ENCODE data around the gene GJB5. TPM values are rescaled to one million over a fixed set of nuclear protein-coding genes. Genes with fewer than 3 reads are reported as not detected.
A peak's percentile ranks its signal among the peaks of the same experiment; 100 is the strongest.

The GJB5 gene
- total RNA-seq (ENCODE audit: low replicate concordance): not detected in 2 replicates

GRCh38 chr1:34754964-34755637 lies at the start of gene GJB5:
Gene GJB5 (plus strand): TSS chr1:34755047. CDS start chr1:34757331, 2,284 bp downstream.
- no peak for DNase-seq (ENCODE audit: low read depth)
- H3K4me3 ChIP-seq (ENCODE audit: low read depth, low read length): no peak within 1 kb of the TSS
- no peak for TF ChIP-seq CTCF (IDR thresholded peaks at IDR 0.05; ENCODE audit: insufficient read depth, low read length)

- no peak for DNase-seq (ENCODE audit: low read depth)
- no peak for TF ChIP-seq CTCF (IDR thresholded peaks at IDR 0.05; ENCODE audit: insufficient read depth, low read length)
- H3K4me3 ChIP-seq (ENCODE audit: low read depth, low read length): no peak overlapping the region
These were observed 49.8 kb upstream of the GJB5 start for GRCh38 chr1:34705077-34705476.

- TF ChIP-seq CTCF (IDR thresholded peaks at IDR 0.05; ENCODE audit: insufficient read depth, low read length): no peak
- no peak for DNase-seq (ENCODE audit: low read depth)
- H3K4me3 ChIP-seq (ENCODE audit: low read depth, low read length): no peak overlapping the region
These were observed 46.7 kb upstream of the GJB5 start for GRCh38 chr1:34708106-34708505.

- TF ChIP-seq CTCF (IDR thresholded peaks at IDR 0.05; ENCODE audit: insufficient read depth, low read length): no peak
- peak; percentile 8 for DNase-seq (ENCODE audit: low read depth)
- no peak overlapping the region for H3K4me3 ChIP-seq (ENCODE audit: low read depth, low read length)
These were observed 45.3 kb upstream of the GJB5 start for GRCh38 chr1:34709547-34709946.

GRCh38 chr1:34710812-34711211 lies 44.0 kb upstream of the GJB5 start:
- no peak for DNase-seq (ENCODE audit: low read depth)
- no peak for TF ChIP-seq CTCF (IDR thresholded peaks at IDR 0.05; ENCODE audit: insufficient read depth, low read length)
- H3K4me3 ChIP-seq (ENCODE audit: low read depth, low read length): no peak overlapping the region

GRCh38 chr1:34711485-34711884 lies 43.4 kb upstream of the GJB5 start:
- DNase-seq (ENCODE audit: low read depth): no peak
- H3K4me3 ChIP-seq (ENCODE audit: low read depth, low read length): no peak overlapping the region
- no peak for TF ChIP-seq CTCF (IDR thresholded peaks at IDR 0.05; ENCODE audit: insufficient read depth, low read length)
